ENCODE results near the gene TIAM1. TPM values are rescaled to one million over a fixed set of nuclear protein-coding genes. Genes with fewer than 3 reads are reported as not detected.

TIAM1 gene
- 3.8 TPM for total RNA-seq
- long read RNA-seq, result 0 reads

DNA sequence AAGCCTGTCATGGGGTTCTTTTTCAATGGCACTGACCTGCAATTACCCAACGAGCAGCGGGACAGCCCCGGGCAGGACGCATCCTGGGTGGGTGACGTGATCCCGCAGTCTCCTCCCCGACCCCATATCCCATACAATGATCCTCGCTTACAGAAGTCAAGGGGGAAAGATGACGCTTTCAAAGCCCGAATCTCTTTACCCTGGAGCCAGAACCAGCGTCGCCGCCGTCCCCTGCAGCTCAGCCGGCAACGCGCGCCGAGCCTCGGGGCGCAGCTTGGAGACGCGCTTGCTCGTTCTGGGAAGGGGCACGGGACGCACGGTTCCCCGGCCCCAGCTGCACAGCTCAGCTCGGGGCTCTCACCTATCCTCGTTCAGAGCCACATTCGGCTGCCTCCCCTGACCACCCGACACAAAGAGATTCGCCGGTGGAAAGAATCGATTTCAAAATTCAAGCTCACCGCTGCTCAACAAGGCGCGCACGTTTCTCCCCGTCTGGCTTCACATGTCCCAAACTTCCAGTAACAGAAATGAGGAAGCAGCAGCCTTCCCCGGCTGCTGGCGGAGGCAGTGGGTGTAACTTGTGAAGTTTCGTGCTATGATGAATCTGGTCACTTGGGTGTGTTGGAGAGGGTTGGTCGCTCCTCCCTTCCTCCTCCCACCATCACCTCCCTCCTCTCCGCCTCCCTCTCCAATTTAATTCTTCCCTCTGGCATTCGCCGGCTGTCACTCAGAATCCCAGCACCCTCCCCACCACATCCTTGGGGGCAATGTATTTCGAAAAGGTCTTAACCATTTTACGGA lies at the start of gene TIAM1:
Gene TIAM1, minus strand, starts transcription at position 582 of the 801 bp plus-strand sequence. CDS start 77,289 bp downstream, outside the sequence.
- intact Hi-C loops (cut with DNase I), result no loop called here
- peak; percentile 95 for ATAC-seq
- peak; percentile 76 for DNase-seq (ENCODE audit: missing footprints)

DNA sequence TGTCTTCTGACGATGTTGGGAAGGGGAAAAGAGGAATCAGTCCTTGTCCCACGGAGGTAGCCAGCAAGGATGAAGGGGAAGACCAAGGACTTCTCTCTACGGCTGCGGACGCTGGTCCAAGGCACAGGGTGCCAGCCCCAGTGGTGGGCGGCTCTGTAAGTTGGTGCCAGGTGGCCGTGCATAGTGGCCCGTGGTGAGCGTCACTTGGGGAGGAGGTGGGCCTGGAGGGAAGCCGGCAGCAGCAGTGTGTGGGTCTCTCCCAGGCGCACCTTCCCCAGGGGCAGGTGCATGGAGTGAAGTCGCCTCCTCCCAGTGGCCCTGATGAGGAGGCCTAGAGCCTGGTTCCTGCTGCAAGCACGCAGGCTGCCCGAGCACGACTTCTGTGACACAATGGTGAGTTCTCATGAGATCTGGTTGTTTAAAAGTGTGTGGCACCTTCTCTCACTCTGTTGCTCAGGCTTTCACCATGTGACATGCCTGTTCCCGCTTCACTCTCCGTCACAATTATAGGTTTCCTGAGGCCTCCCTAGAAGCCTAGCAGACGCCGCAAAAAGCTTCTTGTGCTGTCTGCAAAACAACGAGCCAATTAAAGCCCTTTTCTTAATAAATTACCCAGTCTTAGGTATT lies 43.6 kb upstream of the TIAM1 start:
- intact Hi-C loops (cut with DNase I), result no loop called here
- DNase-seq (ENCODE audit: missing footprints) (no peak), ATAC-seq (no peak)

GRCh38 chr21:31386006-31386405 lies 41.9 kb upstream of the TIAM1 start:
- intact Hi-C loops (cut with DNase I), result no loop called here
- DNase-seq (ENCODE audit: missing footprints), result no peak
- ATAC-seq, result no peak

GRCh38 chr21:31383770-31384169 lies 39.7 kb upstream of the TIAM1 start:
- ATAC-seq, result no peak
- DNase-seq (ENCODE audit: missing footprints), result no peak
- intact Hi-C loops (cut with DNase I), result no loop called here

DNA sequence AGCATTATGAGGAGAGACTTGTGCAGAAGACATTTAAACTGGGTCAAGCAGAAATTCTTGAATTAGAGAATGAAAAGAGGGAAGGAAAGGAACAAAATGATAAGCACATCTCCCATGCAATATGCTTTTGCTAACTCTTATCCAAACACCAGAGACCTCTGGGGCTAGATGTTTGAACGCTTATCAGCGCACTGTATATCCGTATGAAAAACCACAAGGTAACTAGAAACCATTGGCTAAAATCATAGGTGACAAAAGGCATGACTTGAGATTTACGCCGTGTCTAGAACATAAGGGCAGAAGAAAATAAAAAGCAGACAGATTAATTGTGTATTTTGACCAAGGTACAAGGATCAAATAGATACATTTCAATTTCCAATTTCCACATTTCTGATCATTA lies 38.0 kb upstream of the TIAM1 start:
- intact Hi-C loops (cut with DNase I), result no loop called here
- no peak for ATAC-seq
- DNase-seq (ENCODE audit: missing footprints), result no peak

GRCh38 chr21:31376301-31376700 lies 32.2 kb upstream of the TIAM1 start:
- ATAC-seq (no peak), DNase-seq (ENCODE audit: missing footprints) (no peak)
- intact Hi-C loops (cut with DNase I), result no loop called here

GRCh38 chr21:31374395-31374794 lies 30.3 kb upstream of the TIAM1 start:
- ATAC-seq, result no peak
- intact Hi-C loops (cut with DNase I), result no loop called here
- no peak for DNase-seq (ENCODE audit: missing footprints)

GRCh38 chr21:31372471-31372765 lies 28.4 kb upstream of the TIAM1 start:
- ATAC-seq, result no peak
- intact Hi-C loops (cut with DNase I), result no loop called here
- no peak for DNase-seq (ENCODE audit: missing footprints)

DNA sequence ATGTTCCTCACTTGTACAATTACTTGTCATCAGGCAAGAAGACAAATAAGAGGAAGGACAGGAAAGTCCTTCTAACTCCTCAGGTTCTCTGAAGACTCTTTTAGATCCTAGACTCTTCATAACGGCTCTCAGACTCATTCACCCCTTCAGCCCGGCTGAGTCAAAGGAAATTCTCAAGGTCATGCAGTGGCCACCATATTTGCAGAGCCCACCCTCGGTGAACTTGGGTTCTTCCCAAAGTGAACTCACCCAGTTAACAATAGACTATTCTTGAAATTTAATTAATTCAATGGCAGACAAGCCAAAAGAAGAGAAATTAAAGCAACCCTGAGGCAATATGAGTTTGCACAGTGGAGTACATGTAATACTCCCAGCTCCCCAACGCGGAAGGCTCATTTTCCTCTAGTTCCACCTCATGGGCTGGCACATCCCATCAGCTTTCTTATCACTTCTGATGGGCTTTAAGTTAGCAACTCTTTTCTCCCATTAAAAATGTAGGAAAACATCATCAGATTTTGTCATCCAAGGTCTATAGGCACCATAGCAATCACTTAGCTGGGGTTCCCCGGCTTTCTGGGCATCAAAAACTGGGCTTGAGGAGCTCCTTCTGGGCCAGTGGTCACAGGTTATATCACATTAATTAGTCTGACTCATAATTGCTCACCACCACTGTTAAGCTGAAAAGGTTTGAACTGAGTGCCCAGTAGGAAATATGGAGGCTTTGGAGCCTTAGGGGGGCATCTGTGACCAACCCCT lies 27.8 kb upstream of the TIAM1 start:
- peak; percentile 18 for ATAC-seq
- intact Hi-C loops (cut with DNase I), result no loop called here
- DNase-seq (ENCODE audit: missing footprints), result no peak

DNA sequence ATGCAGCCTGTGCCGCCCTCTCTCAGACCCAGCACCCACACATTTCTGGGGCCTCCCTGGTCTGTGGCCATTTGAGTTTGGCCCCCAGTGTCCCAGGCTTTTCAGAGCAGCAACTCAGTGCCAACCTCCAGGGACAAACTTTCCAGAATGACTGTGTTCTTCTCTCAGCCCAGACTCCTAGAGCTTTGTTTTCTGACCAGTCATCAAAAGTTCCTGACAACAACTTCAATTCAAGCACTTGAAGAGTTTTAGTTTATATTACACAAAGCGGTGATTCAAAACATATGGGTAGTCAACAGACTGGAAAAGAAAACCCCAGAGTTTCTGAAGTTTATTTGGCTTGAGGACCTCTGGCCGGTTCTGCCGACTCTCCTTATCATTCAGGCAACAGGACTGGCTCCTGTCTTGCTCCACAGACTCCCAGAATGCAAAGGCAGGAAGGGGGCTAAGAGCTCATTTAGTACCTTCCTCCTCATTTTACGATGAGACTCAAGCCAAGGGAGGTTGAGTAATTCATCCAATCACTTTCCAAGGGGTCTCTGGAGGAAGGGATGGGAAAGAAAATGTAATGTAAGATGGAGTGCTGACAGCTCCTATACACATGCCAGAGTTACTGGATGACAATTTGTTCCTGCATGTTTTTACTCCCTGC lies 27.0 kb upstream of the TIAM1 start:
- intact Hi-C loops (cut with DNase I), result no loop called here
- DNase-seq (ENCODE audit: missing footprints), result peak; percentile 66
- ATAC-seq, result peak; percentile 94

DNA sequence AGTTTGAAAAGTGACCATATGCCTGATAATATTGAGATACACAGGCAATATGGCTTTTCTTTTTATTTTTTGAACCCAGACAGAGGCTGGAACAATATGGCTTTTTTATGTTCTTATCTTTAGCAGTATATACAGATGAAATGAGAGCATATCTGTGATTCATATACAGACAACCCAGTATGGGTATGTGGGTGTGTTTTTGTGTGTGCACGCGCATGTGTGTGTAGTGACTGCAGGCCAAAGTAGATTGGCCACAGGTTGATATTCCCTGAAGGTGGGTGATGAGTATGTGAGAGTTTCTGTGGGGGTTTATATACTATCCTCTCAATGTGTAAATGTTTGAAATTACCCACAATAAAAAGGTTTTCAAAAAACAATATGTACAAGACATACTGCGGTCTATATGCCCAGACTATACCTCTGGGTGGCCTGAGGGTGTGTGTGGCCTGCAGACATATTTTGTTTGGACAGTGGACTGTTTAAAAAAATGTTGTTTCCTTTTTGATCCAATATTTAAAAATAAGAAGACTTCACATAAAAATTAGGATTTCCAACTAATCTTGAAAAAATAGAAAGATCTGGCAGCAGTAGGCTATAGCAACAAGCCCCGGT lies 26.3 kb upstream of the TIAM1 start:
- no peak for ATAC-seq

GRCh38 chr21:31368361-31368760 lies 24.3 kb upstream of the TIAM1 start:
- ATAC-seq (no peak), DNase-seq (ENCODE audit: missing footprints) (no peak)
- intact Hi-C loops (cut with DNase I), result no loop called here

More for the DNA sequence above, 26.3 kb upstream of the TIAM1 start:
- intact Hi-C loops (cut with DNase I), result no loop called here
- no peak for DNase-seq (ENCODE audit: missing footprints)

- ATAC-seq (no peak), DNase-seq (ENCODE audit: missing footprints) (no peak)
- intact Hi-C loops (cut with DNase I), result no loop called here
These were observed 23.7 kb upstream of the TIAM1 start for GRCh38 chr21:31367801-31368200.

- ATAC-seq (no peak), DNase-seq (ENCODE audit: missing footprints) (no peak)
- intact Hi-C loops (cut with DNase I), result no loop called here
These were observed 22.8 kb upstream of the TIAM1 start for GRCh38 chr21:31366825-31367224.

GRCh38 chr21:31364253-31364945 lies 20.3 kb upstream of the TIAM1 start:
- DNase-seq (ENCODE audit: missing footprints) (no peak), ATAC-seq (no peak)
- intact Hi-C loops (cut with DNase I), result no loop called here

DNA sequence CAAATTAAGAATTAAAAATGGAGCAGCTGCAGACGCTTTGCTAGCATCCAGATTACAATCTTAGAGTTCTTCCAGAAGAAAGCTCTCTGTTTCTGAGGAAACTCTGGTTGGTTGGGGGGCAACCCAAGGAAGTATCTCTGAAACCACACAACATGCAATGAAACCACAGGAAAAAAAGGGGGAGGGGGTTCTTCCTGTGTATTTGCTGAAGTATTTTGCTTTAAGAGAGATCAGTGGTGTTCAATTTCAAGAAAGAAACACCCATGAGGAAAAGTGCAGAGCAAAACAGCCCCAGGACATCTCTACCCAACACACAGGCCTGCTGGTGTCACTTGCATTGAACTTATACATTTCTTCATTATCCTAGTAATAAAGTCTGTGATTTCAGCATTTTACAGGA lies 19.7 kb upstream of the TIAM1 start:
- DNase-seq (ENCODE audit: missing footprints), result no peak
- intact Hi-C loops (cut with DNase I), result no loop called here
- ATAC-seq, result no peak

DNA sequence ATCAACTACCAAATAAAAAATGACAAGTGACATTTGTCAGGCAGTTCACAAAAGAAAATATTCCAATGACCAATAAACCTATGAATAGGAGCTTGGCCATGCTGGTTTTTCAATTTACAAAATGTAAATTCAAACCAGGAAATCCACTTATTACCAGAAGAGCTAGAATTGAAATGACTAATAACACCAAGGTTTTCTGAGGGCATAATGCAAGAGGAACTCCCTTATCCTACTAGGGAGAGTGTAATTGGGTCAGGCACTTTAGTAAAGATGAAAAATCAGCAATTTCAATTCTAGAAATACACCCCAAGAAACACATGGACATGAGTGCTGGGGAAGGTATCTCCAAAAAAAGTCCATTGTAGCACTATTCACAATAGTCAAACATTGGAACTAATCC lies 16.7 kb upstream of the TIAM1 start:
- DNase-seq (ENCODE audit: missing footprints) (no peak), ATAC-seq (no peak)
- intact Hi-C loops (cut with DNase I), result no loop called here

- ATAC-seq (no peak), DNase-seq (ENCODE audit: missing footprints) (no peak)
- intact Hi-C loops (cut with DNase I), result no loop called here
These were observed 14.1 kb upstream of the TIAM1 start for GRCh38 chr21:31358158-31358557.

DNA sequence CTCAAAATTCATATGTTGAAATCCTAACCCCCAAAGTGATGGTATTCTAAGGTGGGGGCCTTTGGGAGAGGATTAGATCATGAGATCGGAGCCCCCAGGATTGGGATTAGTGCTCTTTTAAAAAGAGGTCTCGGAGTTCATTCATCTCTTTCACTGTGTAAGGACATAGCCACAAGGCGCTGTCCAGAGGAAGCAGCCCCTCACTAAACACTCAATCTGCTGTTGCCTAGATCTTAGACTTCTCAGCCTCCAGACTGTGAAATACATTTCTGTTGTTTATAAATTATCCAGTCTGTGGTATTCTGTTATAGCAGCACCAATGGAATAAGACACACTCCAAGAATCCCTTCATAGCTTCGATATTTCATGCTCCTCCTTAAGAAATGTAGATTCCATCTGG lies 12.4 kb upstream of the TIAM1 start:
- intact Hi-C loops (cut with DNase I), result no loop called here
- ATAC-seq (no peak), DNase-seq (ENCODE audit: missing footprints) (no peak)
